Erythroblast (primary cell): ENCODE data around the gene PABPC1L2B.
"Not testable (repeated sequence)": the region's sequence is repeated elsewhere in the genome, so short reads cannot be mapped to it uniquely, and the experiment has no call there.

Source experiments
- GATA1 ChIP-seq: IDR thresholded peaks from 2 replicates; pipeline ENCODE4 v1.6.1; 2011; ENCODE audit warnings: low read depth, mild to moderate bottlenecking, control low read depth, low read length, moderate library complexity
- POLR2A ChIP-seq: IDR thresholded peaks from 2 replicates; pipeline ENCODE4 v1.6.1; 2011; ENCODE audit warnings: mild to moderate bottlenecking, low read length

DNA sequence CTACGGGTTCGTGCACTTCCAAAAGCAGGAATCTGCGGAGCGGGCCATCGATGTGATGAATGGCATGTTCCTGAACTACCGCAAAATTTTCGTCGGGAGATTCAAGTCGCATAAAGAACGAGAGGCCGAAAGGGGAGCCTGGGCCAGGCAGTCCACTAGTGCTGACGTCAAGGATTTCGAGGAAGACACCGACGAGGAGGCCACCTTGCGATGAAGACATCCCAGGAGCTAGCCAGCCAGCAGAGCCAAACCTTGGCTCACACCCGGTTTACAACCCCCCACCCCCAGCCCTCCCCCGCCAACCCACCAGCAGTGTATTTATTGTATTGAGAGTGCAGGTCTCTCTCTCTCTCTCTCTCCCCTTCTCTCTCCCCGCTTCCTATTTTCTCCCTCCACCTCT, 1.3 kb downstream of the PABPC1L2B start:
- not testable (repeated sequence) for TF ChIP-seq POLR2A, GATA1
